ENCODE data around the gene TK2. TPM values are rescaled to one million over a fixed set of nuclear protein-coding genes. Genes with fewer than 3 reads are reported as not detected.

TK2 gene
- total and polyA plus RNA-seq, 4 donors: 10.5 to 31.9 (median 21.0) TPM

DNA sequence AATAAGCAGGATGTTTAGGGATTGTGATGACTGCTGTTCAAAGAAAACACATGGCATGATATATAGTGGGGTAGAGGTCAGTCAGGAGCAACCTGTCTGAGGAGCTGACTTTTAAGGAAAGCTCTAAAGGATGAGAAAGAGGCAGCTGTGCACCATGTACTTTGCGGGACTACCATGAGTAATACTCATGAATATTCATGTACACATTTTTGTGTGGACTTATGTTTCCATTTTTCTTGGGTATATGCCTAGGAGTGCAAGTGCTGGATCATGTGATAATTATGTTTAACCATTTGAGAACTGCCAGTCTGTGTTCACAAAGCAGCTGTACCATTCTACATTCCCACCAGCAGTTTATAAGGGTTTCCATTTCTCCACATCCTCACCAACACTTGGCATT lies 87.0 kb downstream of the TK2 start:
- Histone ChIP-seq H3K9me3 (ENCODE audit: control insufficient read depth in 4 of 4, low read length in 3 of 4) (no peaks in the 10 kb centered on the region), H3K36me3 (ENCODE audit: control insufficient read depth in 4 of 4, insufficient read depth in 3 of 4, low read depth in 1 of 4, low read length in 3 of 4) (no peaks in the 10 kb centered on the region), H3K4me1 (ENCODE audit: control insufficient read depth in 4 of 4, insufficient read depth in 4 of 4, low read length in 3 of 4) (no peaks in the 10 kb centered on the region), H3K27ac (ENCODE audit: low read depth in 1 of 2, low read length in 2 of 2) (no peak overlapping the region), H3K9ac (ENCODE audit: low read depth in 1 of 2, low read length in 2 of 2) (no peak overlapping the region), H3K4me3 (ENCODE audit: low read depth in 1 of 3, low read length in 3 of 3) (no peak overlapping the region), H3K27me3 (ENCODE audit: control insufficient read depth in 4 of 4, insufficient read depth in 4 of 4, low read length in 3 of 4) (peaks cover 0 to 3% (median 0%) of the 10 kb centered on the region in 4 donors)
- DNase-seq (ENCODE audit: low spot score): no peak
- WGBS: 88% methylated on average over 1 of the region's 1 CpG
- TF ChIP-seq HNF4A (conservative IDR thresholded peaks at IDR 0.05) (no peak), SP1 (IDR thresholded peaks at IDR 0.05) (no peak), JUND (IDR thresholded peaks at IDR 0.05) (no peak), YY1 (IDR thresholded peaks at IDR 0.05) (no peak), RAD21 (IDR thresholded peaks at IDR 0.05) (no peak), FOXA1 (IDR thresholded peaks at IDR 0.05) (no peak), NR2F2 (IDR thresholded peaks at IDR 0.05) (no peak)
- TF ChIP-seq, protein P1, sequence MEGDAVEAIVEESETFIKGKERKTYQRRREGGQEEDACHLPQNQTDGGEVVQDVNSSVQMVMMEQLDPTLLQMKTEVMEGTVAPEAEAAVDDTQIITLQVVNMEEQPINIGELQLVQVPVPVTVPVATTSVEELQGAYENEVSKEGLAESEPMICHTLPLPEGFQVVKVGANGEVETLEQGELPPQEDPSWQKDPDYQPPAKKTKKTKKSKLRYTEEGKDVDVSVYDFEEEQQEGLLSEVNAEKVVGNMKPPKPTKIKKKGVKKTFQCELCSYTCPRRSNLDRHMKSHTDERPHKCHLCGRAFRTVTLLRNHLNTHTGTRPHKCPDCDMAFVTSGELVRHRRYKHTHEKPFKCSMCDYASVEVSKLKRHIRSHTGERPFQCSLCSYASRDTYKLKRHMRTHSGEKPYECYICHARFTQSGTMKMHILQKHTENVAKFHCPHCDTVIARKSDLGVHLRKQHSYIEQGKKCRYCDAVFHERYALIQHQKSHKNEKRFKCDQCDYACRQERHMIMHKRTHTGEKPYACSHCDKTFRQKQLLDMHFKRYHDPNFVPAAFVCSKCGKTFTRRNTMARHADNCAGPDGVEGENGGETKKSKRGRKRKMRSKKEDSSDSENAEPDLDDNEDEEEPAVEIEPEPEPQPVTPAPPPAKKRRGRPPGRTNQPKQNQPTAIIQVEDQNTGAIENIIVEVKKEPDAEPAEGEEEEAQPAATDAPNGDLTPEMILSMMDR (IDR thresholded peaks at IDR 0.05; ENCODE audit: low read depth, low read length, missing input control): no peak
- TF ChIP-seq, protein P2, sequence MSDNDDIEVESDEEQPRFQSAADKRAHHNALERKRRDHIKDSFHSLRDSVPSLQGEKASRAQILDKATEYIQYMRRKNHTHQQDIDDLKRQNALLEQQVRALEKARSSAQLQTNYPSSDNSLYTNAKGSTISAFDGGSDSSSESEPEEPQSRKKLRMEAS (IDR thresholded peaks at IDR 0.05): no peak

DNA sequence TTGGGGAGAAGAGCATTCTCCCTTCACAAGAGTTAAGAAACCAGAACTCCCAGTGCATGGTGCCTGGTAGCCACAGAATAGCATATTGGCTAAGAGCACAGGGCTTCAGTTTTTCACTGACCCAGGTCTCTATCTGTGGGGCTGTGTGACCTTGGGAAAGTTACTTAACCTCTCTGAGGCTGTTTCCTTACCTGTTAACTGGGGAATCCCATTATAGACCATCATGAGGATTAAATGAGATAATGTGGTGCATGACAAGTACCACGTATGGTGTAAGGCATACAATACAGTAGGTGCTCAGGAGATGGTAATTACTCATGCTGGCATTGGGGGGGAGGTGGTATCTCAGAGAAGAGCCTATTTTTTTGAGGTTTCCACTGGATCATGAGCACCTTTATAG lies 89.2 kb downstream of the TK2 start:
- Histone ChIP-seq H3K27ac (ENCODE audit: low read depth in 1 of 2, low read length in 2 of 2) (no peak overlapping the region), H3K9me3 (ENCODE audit: control insufficient read depth in 4 of 4, low read length in 3 of 4) (no peaks in the 10 kb centered on the region), H3K27me3 (ENCODE audit: control insufficient read depth in 4 of 4, insufficient read depth in 4 of 4, low read length in 3 of 4) (peaks cover 0 to 3% (median 0%) of the 10 kb centered on the region in 4 donors), H3K9ac (ENCODE audit: low read depth in 1 of 2, low read length in 2 of 2) (no peak overlapping the region), H3K4me3 (ENCODE audit: low read depth in 1 of 3, low read length in 3 of 3) (no peak overlapping the region), H3K36me3 (ENCODE audit: control insufficient read depth in 4 of 4, insufficient read depth in 3 of 4, low read depth in 1 of 4, low read length in 3 of 4) (no peaks in the 10 kb centered on the region), H3K4me1 (ENCODE audit: control insufficient read depth in 4 of 4, insufficient read depth in 4 of 4, low read length in 3 of 4) (peaks cover 0 to 6% (median 5%) of the 10 kb centered on the region in 4 donors)
- TF ChIP-seq JUND (IDR thresholded peaks at IDR 0.05) (no peak), TAF1 (conservative IDR thresholded peaks at IDR 0.05) (no peak), EGR1 (IDR thresholded peaks at IDR 0.05; ENCODE audit: low read depth in 2 of 2) (no peak), RAD21 (IDR thresholded peaks at IDR 0.05) (no peak), GABPA (IDR thresholded peaks at IDR 0.05 in 1 of 2, conservative IDR thresholded peaks at IDR 0.05 in 1 of 2) (no peak), NR2F2 (IDR thresholded peaks at IDR 0.05) (no peak), RXRA (IDR thresholded peaks at IDR 0.05) (no peak), FOXA2 (IDR thresholded peaks at IDR 0.05) (no peak), FOXA1 (IDR thresholded peaks at IDR 0.05) (no peak)
- TF ChIP-seq, protein P2 (IDR thresholded peaks at IDR 0.05): no peak
- TF ChIP-seq, protein P1 (IDR thresholded peaks at IDR 0.05; ENCODE audit: low read depth, low read length, missing input control): no peak
- TF ChIP-seq, protein P3, sequence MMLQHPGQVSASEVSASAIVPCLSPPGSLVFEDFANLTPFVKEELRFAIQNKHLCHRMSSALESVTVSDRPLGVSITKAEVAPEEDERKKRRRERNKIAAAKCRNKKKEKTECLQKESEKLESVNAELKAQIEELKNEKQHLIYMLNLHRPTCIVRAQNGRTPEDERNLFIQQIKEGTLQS (IDR thresholded peaks at IDR 0.05): no peak
- TF ChIP-seq, protein P4, sequence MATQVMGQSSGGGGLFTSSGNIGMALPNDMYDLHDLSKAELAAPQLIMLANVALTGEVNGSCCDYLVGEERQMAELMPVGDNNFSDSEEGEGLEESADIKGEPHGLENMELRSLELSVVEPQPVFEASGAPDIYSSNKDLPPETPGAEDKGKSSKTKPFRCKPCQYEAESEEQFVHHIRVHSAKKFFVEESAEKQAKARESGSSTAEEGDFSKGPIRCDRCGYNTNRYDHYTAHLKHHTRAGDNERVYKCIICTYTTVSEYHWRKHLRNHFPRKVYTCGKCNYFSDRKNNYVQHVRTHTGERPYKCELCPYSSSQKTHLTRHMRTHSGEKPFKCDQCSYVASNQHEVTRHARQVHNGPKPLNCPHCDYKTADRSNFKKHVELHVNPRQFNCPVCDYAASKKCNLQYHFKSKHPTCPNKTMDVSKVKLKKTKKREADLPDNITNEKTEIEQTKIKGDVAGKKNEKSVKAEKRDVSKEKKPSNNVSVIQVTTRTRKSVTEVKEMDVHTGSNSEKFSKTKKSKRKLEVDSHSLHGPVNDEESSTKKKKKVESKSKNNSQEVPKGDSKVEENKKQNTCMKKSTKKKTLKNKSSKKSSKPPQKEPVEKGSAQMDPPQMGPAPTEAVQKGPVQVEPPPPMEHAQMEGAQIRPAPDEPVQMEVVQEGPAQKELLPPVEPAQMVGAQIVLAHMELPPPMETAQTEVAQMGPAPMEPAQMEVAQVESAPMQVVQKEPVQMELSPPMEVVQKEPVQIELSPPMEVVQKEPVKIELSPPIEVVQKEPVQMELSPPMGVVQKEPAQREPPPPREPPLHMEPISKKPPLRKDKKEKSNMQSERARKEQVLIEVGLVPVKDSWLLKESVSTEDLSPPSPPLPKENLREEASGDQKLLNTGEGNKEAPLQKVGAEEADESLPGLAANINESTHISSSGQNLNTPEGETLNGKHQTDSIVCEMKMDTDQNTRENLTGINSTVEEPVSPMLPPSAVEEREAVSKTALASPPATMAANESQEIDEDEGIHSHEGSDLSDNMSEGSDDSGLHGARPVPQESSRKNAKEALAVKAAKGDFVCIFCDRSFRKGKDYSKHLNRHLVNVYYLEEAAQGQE (IDR thresholded peaks at IDR 0.05): no peak
- DNase-seq (ENCODE audit: low spot score): no peak
- 86% methylated on average over 1 of the region's 1 CpG for WGBS

Data from liver (tissue), 9 donors.